ENCODE results near the gene FRMD1.

- TF ChIP-seq, protein P1, sequence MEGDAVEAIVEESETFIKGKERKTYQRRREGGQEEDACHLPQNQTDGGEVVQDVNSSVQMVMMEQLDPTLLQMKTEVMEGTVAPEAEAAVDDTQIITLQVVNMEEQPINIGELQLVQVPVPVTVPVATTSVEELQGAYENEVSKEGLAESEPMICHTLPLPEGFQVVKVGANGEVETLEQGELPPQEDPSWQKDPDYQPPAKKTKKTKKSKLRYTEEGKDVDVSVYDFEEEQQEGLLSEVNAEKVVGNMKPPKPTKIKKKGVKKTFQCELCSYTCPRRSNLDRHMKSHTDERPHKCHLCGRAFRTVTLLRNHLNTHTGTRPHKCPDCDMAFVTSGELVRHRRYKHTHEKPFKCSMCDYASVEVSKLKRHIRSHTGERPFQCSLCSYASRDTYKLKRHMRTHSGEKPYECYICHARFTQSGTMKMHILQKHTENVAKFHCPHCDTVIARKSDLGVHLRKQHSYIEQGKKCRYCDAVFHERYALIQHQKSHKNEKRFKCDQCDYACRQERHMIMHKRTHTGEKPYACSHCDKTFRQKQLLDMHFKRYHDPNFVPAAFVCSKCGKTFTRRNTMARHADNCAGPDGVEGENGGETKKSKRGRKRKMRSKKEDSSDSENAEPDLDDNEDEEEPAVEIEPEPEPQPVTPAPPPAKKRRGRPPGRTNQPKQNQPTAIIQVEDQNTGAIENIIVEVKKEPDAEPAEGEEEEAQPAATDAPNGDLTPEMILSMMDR (IDR thresholded peaks at IDR 0.05; ENCODE audit: insufficient read depth, low read length): no peak
- TF ChIP-seq POLR2AphosphoS5 (IDR thresholded peaks at IDR 0.05; ENCODE audit: low read depth): no peak
- TF ChIP-seq REST (IDR thresholded peaks at IDR 0.05; ENCODE audit: insufficient replicate concordance, low read depth): no peak
- TF ChIP-seq GABPA (IDR thresholded peaks at IDR 0.05; ENCODE audit: low read depth): no peak
- no peak for TF ChIP-seq SPI1 (IDR thresholded peaks at IDR 0.05; ENCODE audit: borderline replicate concordance, low read depth)
Observed at GRCh38 chr6:168052291-168052891, 26.6 kb downstream of the FRMD1 start.
